ENCODE measurements around the gene GRM8.

Gene GRM8

DNA sequence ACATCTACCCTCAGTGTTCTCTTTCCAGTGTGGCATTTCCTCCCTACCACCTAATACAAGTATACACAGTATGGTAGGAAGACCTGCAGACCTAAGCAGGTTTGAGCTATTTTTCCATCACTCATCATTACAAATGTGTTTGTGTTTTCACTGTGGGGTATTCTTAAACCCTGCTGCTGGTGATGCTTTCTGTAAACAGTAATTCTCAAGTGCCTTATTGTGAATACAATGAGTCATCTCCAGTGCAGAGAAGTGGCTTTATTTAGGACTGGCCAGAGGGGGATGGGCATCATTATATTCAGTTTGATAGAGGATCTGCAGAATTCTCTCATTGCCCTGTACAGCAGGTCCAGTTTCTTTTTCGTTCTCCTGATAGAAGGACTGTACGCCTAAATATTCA lies 63.7 kb downstream of the GRM8 start:
- Histone ChIP-seq H3K4me1 (ENCODE audit: control insufficient read depth, insufficient read depth, low read length) (no peaks in the 10 kb centered on the region), H3K4me3 (ENCODE audit: low read length) (no peak overlapping the region), H3K36me3 (ENCODE audit: control insufficient read depth, insufficient read depth, low read length, severe bottlenecking) (no peaks in the 10 kb centered on the region), H3K27me3 (replicated peaks; ENCODE audit: control insufficient read depth, insufficient read depth, low read length) (no peaks in the 10 kb centered on the region), H3K9me3 (ENCODE audit: control insufficient read depth, low read length) (no peaks in the 10 kb centered on the region), H3K9ac (ENCODE audit: low read length) (no peak overlapping the region)
- no peak for DNase-seq (ENCODE audit: low read depth)

DNA sequence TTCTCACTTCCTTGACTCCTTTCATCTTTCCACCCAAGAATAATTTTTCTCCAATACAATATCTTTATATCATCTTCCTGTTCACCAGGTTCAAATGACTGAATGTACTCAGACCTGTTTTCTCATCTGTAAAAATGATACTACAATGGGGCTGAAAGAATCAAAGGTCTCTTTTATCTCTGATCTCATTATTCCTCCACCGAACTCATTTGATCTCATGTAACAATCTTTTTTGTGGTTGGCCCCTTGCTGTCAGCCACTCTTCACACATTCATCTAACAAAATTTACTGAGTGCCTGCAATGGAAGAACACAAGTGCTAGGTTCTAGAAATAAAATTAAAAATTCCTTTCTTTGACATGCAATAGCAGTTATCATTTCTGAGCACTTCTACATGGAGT lies 65.0 kb downstream of the GRM8 start:
- Histone ChIP-seq H3K9me3 (ENCODE audit: control insufficient read depth, low read length) (no peaks in the 10 kb centered on the region), H3K4me3 (ENCODE audit: low read length) (no peak overlapping the region), H3K27me3 (replicated peaks; ENCODE audit: control insufficient read depth, insufficient read depth, low read length) (no peaks in the 10 kb centered on the region), H3K9ac (ENCODE audit: low read length) (no peak overlapping the region), H3K36me3 (ENCODE audit: control insufficient read depth, insufficient read depth, low read length, severe bottlenecking) (no peaks in the 10 kb centered on the region), H3K4me1 (ENCODE audit: control insufficient read depth, insufficient read depth, low read length) (no peaks in the 10 kb centered on the region)
- no peak for DNase-seq (ENCODE audit: low read depth)

DNA sequence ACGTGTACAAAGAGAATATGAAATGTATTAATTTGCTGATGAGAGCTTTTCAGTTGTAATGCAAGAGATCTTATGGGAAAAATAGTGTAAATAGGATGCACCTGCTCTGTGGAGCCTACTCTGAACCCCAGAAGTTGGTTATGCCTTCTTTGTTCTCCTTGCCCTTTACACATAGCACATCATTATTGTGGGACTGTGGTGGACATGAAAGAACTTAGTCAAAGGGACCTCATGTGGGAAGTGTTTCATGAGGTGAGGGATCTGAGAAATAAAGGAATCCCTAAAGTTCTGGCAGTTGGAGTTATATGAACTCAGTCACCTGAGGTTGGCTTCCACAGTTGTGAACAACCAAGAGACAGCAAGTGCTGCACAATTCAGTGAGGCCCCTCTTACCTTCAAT lies 66.1 kb downstream of the GRM8 start:
- H3K4me3 ChIP-seq (ENCODE audit: low read length), result no peak overlapping the region
- H3K27me3 ChIP-seq (replicated peaks; ENCODE audit: control insufficient read depth, insufficient read depth, low read length), result no peaks in the 10 kb centered on the region
- no peaks in the 10 kb centered on the region for H3K4me1 ChIP-seq (ENCODE audit: control insufficient read depth, insufficient read depth, low read length)

DNA sequence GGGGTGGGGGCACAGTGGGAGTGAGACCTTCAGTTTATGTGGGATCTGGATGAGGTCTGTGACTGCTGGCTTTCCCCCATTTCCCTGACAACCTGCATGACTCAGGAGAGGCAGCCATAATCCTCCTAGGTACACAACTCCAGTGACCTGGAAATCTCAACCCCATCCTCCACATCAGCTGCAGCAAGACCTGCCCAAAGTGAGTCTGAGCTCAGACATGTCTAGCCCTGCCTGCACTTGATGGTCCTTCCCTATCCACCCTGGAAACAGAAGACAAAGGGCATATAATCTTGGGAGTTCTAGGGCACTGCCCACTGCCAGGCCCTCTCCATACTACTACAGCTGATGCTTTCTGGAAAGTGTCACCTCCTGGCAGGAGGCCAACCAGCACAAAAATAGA lies 75.6 kb downstream of the GRM8 start:
- Histone ChIP-seq H3K4me3 (ENCODE audit: low read length) (no peak overlapping the region), H3K27me3 (replicated peaks; ENCODE audit: control insufficient read depth, insufficient read depth, low read length) (no peaks in the 10 kb centered on the region), H3K9me3 (ENCODE audit: control insufficient read depth, low read length) (peaks cover 3% of the 10 kb centered on the region), H3K4me1 (ENCODE audit: control insufficient read depth, insufficient read depth, low read length) (no peaks in the 10 kb centered on the region), H3K9ac (ENCODE audit: low read length) (no peak overlapping the region), H3K36me3 (ENCODE audit: control insufficient read depth, insufficient read depth, low read length, severe bottlenecking) (no peaks in the 10 kb centered on the region)
- no peak for DNase-seq (ENCODE audit: low read depth)

More for the DNA sequence above, 66.1 kb downstream of the GRM8 start:
- no peak overlapping the region for H3K9ac ChIP-seq (ENCODE audit: low read length)
- DNase-seq (ENCODE audit: low read depth), result no peak
- H3K36me3 ChIP-seq (ENCODE audit: control insufficient read depth, insufficient read depth, low read length, severe bottlenecking), result no peaks in the 10 kb centered on the region
- no peaks in the 10 kb centered on the region for H3K9me3 ChIP-seq (ENCODE audit: control insufficient read depth, low read length)

DNA sequence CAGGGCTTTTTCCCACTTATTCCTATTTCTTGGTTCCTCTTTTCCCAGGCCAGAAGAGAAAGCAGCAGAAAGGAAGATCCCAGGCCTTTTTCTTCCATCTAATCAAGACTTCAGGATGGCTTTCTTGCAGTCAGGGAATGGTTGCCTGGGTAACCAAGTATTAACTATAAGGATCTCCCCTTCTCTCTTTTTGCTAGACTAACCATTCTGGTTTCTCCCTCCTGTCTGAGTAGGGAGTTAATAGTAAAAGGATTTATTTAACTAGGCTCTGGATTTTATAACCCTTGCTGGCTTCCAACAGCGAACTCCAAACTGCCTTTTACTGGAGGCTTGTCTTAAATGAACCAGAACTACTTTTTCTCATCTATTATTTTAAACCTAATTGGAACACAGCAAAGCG lies 90.4 kb downstream of the GRM8 start:
- H3K27me3 ChIP-seq (replicated peaks; ENCODE audit: control insufficient read depth, insufficient read depth, low read length), result no peaks in the 10 kb centered on the region
- no peak for DNase-seq (ENCODE audit: low read depth)
- no peak overlapping the region for H3K9ac ChIP-seq (ENCODE audit: low read length)
- H3K36me3 ChIP-seq (ENCODE audit: control insufficient read depth, insufficient read depth, low read length, severe bottlenecking), result no peaks in the 10 kb centered on the region
- no peak overlapping the region for H3K4me3 ChIP-seq (ENCODE audit: low read length)
- H3K9me3 ChIP-seq (ENCODE audit: control insufficient read depth, low read length), result no peaks in the 10 kb centered on the region
- no peaks in the 10 kb centered on the region for H3K4me1 ChIP-seq (ENCODE audit: control insufficient read depth, insufficient read depth, low read length)

DNA sequence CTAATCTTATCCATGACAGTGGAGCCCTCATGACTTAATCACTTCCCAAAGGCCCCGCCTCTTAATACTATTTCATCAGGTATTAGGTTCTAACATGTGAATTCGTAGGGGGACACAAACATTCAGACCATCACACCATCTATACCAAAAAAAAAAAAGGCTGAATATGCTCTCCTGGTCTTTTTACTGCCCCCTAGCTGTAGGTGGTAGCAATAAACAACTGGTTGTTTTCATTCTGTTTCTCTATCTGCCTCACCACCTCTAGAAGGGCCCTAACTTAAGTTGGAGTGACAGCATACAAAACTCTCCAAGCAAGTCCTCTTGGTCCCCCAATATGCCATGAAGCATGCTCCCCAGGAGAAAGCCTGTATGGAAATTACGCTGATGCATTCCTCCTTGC lies 94.1 kb downstream of the GRM8 start:
- DNase-seq (ENCODE audit: low read depth), result no peak
- Histone ChIP-seq H3K9me3 (ENCODE audit: control insufficient read depth, low read length) (no peaks in the 10 kb centered on the region), H3K9ac (ENCODE audit: low read length) (no peak overlapping the region), H3K4me3 (ENCODE audit: low read length) (no peak overlapping the region), H3K4me1 (ENCODE audit: control insufficient read depth, insufficient read depth, low read length) (no peaks in the 10 kb centered on the region), H3K36me3 (ENCODE audit: control insufficient read depth, insufficient read depth, low read length, severe bottlenecking) (no peaks in the 10 kb centered on the region), H3K27me3 (replicated peaks; ENCODE audit: control insufficient read depth, insufficient read depth, low read length) (no peaks in the 10 kb centered on the region)

GRCh38 chr7:127154958-127155357 lies 97.8 kb downstream of the GRM8 start:
- no peaks in the 10 kb centered on the region for H3K9me3 ChIP-seq (ENCODE audit: control insufficient read depth, low read length)
- H3K36me3 ChIP-seq (ENCODE audit: control insufficient read depth, insufficient read depth, low read length, severe bottlenecking), result no peaks in the 10 kb centered on the region
- H3K9ac ChIP-seq (ENCODE audit: low read length), result no peak overlapping the region
- no peaks in the 10 kb centered on the region for H3K4me1 ChIP-seq (ENCODE audit: control insufficient read depth, insufficient read depth, low read length)
- no peaks in the 10 kb centered on the region for H3K27me3 ChIP-seq (replicated peaks; ENCODE audit: control insufficient read depth, insufficient read depth, low read length)
- H3K4me3 ChIP-seq (ENCODE audit: low read length), result no peak overlapping the region
- DNase-seq (ENCODE audit: low read depth), result no peak

DNA sequence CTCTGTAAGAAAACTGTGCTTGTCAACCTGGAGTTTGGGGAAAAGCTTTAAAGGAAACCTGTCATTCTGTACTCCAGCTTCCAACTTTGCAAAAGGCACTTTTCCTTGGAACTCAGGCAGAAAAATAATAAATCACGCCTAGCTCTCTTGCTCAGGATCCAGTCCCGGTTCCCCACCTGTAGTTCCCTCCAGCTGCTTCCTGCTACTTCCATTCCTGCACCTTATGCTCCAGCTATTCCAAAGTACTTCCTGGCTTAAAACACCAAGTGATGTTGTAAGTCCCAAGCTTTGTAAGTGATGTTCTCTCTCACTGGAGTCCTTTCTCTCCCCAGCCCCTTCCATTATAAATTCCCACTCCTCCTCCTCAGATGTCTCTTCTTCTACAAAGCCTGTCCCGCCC lies 98.6 kb downstream of the GRM8 start:
- no peaks in the 10 kb centered on the region for H3K4me1 ChIP-seq (ENCODE audit: control insufficient read depth, insufficient read depth, low read length)
- no peaks in the 10 kb centered on the region for H3K27me3 ChIP-seq (replicated peaks; ENCODE audit: control insufficient read depth, insufficient read depth, low read length)
- no peak for DNase-seq (ENCODE audit: low read depth)
- no peak overlapping the region for H3K9ac ChIP-seq (ENCODE audit: low read length)
- peaks cover 3% of the 10 kb centered on the region for H3K9me3 ChIP-seq (ENCODE audit: control insufficient read depth, low read length)
- no peak overlapping the region for H3K4me3 ChIP-seq (ENCODE audit: low read length)
- H3K36me3 ChIP-seq (ENCODE audit: control insufficient read depth, insufficient read depth, low read length, severe bottlenecking), result no peaks in the 10 kb centered on the region

GRCh38 chr7:127153315-127153714 lies 99.4 kb downstream of the GRM8 start:
- Histone ChIP-seq H3K36me3 (ENCODE audit: control insufficient read depth, insufficient read depth, low read length, severe bottlenecking) (no peaks in the 10 kb centered on the region), H3K9me3 (ENCODE audit: control insufficient read depth, low read length) (peaks cover 3% of the 10 kb centered on the region), H3K4me3 (ENCODE audit: low read length) (no peak overlapping the region), H3K4me1 (ENCODE audit: control insufficient read depth, insufficient read depth, low read length) (no peaks in the 10 kb centered on the region), H3K27me3 (replicated peaks; ENCODE audit: control insufficient read depth, insufficient read depth, low read length) (no peaks in the 10 kb centered on the region), H3K9ac (ENCODE audit: low read length) (no peak overlapping the region)
- no peak for DNase-seq (ENCODE audit: low read depth)

DNA sequence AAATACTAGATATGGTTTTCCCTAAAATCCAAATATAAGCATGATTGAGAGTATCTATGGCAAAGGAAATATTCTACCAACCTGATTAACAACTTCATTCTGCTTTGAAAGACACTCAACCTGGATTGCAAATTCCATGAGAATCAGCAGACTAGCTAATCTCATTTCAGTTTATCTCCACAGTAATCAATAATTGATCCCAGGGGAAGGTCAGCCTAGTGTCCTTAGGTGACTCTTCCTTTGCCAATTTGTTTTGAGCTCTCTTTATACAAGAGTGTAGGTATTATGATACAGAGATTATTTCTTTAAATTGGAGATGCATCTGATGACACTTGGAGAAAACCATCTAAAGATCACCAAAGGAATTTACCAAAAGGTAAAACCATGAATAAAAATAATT lies 100.3 kb downstream of the GRM8 start:
- Histone ChIP-seq H3K4me3 (ENCODE audit: low read length) (no peak overlapping the region), H3K9me3 (ENCODE audit: control insufficient read depth, low read length) (peaks cover 3% of the 10 kb centered on the region), H3K36me3 (ENCODE audit: control insufficient read depth, insufficient read depth, low read length, severe bottlenecking) (no peaks in the 10 kb centered on the region), H3K27me3 (replicated peaks; ENCODE audit: control insufficient read depth, insufficient read depth, low read length) (no peaks in the 10 kb centered on the region), H3K9ac (ENCODE audit: low read length) (no peak overlapping the region), H3K4me1 (ENCODE audit: control insufficient read depth, insufficient read depth, low read length) (no peaks in the 10 kb centered on the region)
- no peak for DNase-seq (ENCODE audit: low read depth)

DNA sequence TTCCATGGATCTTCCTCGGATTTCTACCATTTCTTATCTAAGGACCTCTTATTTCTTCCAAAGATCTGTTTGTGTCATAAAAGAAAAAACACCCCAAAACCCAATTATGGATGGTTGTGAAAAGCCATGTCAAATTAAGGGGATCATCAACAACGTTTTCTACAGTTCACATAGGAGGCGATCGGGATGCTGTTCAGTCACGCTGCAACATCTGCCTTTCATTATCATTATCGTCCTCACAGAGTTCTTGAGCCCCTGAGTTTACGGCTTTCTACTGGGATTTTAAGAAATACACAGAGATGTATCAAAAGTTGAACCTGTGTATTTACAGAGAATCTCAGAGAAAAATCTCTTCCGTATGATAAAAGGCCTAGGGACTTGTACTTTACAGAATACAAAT lies 101.4 kb downstream of the GRM8 start:
- Histone ChIP-seq H3K27me3 (replicated peaks; ENCODE audit: control insufficient read depth, insufficient read depth, low read length) (no peaks in the 10 kb centered on the region), H3K36me3 (ENCODE audit: control insufficient read depth, insufficient read depth, low read length, severe bottlenecking) (no peaks in the 10 kb centered on the region), H3K9me3 (ENCODE audit: control insufficient read depth, low read length) (peaks cover 3% of the 10 kb centered on the region), H3K4me3 (ENCODE audit: low read length) (no peak overlapping the region), H3K9ac (ENCODE audit: low read length) (no peak overlapping the region), H3K4me1 (ENCODE audit: control insufficient read depth, insufficient read depth, low read length) (no peaks in the 10 kb centered on the region)
- no peak for DNase-seq (ENCODE audit: low read depth)

- Histone ChIP-seq H3K4me3 (ENCODE audit: low read length) (no peak overlapping the region), H3K4me1 (ENCODE audit: control insufficient read depth, insufficient read depth, low read length) (no peaks in the 10 kb centered on the region), H3K27me3 (replicated peaks; ENCODE audit: control insufficient read depth, insufficient read depth, low read length) (no peaks in the 10 kb centered on the region), H3K36me3 (ENCODE audit: control insufficient read depth, insufficient read depth, low read length, severe bottlenecking) (no peaks in the 10 kb centered on the region), H3K9ac (ENCODE audit: low read length) (no peak overlapping the region), H3K9me3 (ENCODE audit: control insufficient read depth, low read length) (peaks cover 3% of the 10 kb centered on the region)
- DNase-seq (ENCODE audit: low read depth), result no peak
These were observed 102.2 kb downstream of the GRM8 start for GRCh38 chr7:127150543-127150942.
